Activated CD8-positive, alpha-beta memory T cell treated with anti-CD3 and anti-CD28 coated beads, Interleukin-2, amount 50 U/mL, for 1 hour (primary cell): ENCODE data around the gene DCXR.
A peak's percentile ranks its signal among the peaks of the same experiment; 100 is the strongest.

Experiments used
- DNase-seq: peaks from one replicate; pipeline ENCODE4 v3.0.0-alpha.2; 2020; ENCODE audit errors: extremely low read depth

DCXR gene

DNA sequence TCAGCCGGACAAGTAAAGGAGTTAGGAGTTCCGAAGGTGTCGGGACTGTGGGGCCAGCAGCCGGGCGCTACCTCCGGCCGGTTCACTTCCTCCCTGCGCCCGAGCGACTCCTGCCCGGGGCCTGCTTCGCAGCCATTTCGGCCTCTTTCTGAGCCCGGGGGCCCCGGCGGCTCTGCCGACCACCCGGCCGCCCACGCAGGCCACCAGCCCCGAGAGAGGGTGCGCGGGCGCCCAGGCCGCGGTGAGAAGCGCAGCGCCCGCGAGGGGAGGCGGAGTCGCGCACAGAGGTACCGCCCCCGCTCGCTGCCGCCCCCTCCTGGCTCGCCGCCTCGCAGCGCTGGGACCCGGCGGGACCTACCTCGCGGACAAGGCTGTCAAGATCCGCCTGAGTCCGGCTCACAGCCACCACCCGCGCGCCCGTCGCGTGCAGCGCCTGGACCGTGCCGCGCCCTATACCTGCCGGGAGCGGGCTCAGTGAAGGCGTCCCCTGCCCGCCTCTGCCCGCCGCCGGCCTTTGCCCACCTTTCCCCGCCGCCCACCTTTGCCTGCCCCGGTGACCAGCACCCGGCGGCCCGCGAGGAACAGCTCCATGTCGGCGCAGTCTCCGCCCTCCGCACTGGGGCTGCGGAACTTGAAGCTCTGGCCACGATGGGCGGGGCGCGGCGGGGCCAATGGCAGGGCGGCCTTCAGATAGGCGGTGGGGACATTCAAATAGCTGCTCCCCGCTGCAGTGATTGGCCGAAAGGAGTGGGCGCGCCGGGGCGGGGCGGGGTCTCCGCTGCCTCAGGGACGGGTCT is at the start of gene DCXR:
Gene DCXR, minus strand, starts transcription at position 606 of the 797 bp plus-strand sequence. Its CDS starts 15 bp downstream, at position 591.
- DNase-seq = peak; percentile 78

DNA sequence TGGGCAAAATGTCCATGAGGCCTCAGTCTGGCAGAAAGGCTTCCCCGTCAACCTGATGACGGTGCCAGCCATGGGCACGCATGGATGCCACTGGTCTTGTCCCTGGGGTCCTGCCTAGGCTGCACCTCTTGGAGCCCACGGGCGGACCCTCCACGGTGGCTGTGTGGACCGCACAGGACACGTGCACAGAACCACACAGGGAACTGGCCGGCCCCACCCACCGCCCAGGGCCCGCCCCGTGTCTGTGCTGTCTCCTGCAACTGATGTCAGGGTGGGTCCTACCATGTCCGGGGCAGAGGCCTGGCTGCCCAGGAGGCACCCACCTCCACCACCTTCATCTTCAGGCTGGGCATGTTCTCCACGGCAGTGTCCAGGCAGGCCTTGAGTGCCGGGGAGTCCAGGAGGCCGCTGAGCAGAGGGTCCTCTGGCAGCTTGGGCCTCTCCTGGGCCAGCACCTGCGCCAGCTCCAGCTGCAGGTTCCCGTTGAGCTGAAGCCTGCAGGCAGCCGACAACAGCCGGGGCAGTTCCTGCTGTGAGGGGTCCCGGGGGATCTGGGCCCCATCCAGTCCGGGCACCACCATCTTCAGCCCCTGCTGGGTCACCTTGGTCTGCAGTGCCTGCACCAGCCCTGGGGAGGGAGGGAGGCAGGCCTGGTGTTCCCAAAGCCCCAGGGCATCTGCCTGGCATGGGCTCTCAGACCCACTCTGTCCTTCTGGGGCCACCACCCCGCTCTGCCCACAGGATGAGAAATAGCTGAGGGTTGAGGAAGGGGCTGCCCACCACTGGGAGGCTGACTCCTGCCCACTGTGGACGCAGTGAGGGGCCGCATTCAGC is 48.7 kb upstream of the DCXR start:
- DNase-seq = no peak

DNA sequence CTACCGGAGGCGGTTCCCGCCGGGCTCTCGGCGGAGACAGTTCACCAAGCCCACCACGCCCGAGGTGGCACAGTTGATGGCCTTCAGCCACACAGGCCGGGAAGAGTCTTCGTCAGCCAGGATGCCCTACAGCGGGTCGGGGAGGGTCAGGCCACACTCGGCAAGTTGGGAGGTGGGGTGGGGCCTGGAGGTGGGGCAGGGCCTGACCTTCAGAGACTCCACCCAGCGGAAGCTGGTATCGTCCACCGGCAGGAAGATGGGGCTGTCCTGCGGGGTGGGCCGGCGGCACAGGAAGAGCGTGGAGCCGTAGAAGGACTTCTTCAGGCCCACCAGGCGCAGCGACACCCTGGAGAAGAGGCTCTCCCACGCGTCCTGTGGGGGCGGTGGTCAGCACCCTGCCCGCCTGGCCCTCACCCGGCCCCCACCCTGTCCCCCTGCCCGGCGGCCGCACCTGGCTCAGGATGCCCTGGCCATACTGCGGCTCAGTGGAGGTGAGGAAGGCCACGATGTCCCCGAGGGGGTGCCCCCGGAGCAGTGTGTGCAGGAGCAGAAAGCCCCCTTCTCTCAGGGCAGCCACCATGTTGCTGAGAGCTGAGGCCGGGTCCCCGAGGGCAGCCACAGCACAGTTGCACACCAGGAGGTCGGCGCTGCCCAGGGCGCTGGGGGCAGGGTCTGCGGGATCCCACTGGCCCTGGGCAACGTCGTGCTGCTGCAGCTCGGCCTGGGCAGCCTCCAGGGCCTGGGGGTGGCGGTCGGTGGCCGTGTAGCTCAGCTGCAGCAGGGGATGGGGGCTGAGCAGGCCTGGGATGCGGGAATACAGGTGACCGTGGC is 47.7 kb upstream of the DCXR start:
- no peak for DNase-seq

DNA sequence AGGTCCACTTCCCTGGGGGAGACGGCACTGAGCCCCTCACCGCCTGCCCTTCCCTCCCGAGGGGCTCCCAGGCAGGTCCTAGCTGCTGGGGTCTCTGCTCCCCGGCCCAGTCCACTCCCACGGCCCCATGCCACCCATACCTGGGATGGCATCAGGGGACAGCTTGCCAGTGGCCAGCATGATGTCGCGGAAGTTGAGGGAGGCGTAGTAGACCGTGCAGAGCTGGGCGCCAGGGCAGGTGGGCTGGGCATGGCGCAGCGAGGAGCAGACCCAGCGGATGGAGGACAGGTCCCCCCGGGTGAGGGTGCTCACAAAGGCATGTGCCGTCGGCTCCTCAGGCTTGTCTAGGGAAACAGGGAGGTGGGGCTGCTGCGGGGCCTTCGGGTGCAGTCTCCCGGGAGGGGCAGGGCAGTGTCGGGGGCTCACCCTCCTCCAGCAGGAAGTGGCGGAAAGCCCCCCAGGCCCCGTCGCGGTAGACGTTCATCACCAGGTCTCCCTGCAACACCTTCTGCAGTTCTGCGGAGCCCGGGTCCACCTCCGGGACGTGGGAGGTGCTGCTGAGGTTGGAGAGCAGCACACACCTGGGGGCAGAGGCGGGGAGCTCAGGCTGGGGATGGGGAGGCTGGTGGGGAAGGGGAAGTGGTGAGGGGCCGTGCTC is 47.0 kb upstream of the DCXR start:
- no peak for DNase-seq

DNA sequence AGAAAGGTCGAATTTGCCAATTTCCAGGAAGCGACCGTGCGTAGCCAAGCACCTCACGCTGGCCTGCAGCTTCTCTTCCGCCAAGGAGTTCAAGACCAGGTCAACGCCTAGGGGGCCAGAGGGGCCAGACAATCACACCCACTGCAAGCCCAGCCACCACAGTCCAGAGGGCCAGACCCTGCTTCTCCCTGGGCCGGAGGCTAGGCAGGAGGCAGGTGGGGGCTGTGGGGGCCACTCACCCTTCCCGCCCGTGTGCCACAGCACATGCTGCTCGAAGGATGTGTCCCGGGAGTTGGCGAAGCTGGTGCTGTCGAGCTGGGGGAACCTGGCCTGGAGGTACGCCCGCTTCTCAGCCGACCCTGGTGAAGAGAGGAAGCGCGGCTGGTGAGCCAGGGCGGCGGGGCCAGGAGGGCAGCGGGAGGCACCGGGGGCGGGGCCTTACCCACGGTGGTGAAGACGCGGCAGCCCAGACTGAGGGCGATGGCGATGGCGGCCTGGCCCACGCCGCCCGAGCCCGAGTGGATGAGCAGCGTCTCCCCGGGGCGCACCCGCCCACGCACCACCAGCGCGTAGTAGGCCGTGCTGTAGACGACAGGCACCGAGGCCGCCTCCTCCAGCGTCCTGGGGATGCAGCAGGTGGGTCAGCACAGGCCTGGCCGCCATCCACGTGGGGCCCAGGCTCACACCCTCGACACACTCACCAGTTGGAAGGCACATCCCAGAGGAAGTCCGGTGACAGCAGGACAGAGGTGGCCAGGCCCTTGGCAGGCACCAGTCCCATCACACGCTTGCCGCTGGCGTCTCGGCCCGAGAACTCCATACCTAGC is 46.2 kb upstream of the DCXR start:
- no peak for DNase-seq

DNA sequence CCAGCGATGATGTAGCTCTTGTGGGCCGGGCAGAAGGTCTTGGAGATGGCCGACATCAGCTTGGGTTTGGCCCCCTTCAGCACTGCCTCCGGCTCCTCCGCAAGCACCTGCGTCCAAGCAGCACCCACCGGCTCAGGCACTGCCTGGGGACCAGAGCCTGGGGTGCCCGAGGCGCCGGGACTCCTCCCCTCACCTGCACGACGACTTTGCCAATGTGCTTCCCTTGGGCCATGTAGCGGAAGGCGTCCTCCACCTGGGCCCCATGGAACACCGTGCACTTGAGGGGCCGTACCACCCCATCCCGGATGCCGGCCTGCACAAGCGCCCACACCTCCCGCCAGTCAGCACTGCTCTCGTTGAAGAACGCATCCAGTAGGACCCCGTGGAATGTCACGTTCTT is 45.5 kb upstream of the DCXR start:
- DNase-seq = no peak

DNA sequence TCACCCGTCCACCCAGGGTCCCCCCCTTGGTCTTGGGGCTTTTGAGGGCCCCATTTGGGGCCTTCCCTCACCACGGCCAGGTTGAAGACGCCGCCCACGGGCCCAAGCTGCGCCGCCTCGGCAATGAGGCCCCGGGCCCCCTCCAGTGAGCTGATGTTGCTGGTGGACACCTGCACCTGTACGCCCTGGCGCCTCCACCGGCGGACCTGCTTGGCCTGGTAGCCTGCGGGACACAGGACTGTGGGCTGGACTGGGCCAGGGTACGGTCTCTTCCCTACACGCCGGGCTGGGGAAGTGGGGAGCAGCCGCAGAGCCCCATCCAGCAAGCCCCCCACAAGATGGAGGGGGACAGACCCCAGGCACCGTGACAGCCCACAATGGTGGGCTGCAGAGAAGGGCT is 45.0 kb upstream of the DCXR start:
- no peak for DNase-seq

DNA sequence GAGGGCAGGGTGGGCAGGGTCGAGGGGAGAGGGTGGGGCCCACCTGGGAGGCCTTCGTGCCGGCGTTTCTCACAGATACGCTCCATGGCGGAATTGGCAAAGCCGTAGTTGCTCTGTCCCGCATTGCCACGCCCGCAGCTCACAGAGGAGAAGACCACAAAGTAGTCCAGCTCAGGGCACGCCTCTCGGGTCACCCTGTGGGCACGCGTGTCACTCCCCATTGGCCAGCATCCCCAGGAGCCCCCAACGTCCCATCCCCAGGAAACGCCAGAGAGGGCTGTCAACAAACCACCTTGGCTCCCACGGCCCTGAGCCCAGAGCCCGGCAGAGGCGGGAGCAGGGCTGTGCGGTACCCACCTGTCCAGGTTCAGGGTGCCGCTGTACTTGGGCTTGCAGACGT is 44.5 kb upstream of the DCXR start:
- DNase-seq = no peak

DNA sequence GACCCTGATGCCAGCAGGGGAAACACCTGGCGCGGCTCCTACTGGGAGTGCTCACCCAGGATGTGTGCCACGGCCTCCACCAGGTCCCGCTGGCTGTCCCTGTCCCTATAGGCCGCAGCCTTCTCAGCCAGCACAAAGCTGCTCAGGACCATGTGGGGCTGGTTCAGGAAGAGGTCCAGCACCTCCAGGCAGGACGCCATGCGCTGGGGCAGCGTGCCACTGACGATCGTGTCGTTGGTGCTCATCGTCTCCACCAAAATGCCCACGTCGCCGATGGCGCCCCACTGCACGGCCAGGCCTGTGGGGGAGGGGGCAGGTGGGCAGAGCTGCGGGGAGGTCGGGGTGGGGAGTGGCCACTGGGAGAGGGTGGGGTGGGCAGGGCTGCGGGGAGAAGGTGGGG is 44.0 kb upstream of the DCXR start:
- DNase-seq = no peak

DNA sequence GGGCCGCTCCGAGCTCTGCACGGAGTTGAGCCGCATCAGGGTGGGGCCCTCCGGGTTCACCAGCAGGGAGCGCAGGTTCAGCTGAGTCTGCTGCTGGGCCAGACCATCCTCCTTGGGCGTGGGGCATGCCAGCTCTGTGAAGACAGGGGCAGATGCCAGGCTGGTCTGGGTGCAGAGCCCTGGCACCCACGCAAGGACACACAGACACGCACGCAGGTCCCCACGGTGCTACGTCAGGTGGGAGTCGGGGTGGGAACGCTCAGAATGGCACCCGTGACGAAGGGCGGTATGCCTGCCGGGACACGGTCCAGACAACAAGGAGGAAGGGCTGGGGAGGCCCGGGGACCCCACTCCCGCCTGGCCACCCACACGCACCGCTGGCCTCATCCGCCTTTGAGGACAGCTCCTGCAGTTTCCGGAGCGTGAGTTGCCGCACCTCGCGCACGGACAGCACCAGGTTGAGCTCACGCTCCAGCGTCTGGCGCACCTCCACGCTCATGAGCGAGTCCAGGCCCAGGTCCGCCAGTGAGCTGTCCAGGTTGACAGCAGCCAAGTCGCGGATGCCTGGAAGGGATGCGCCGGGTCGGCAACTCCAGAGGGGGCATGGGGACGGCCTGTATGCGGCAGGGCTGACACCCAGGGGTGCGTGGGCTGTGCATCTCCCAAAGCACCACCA is 43.4 kb upstream of the DCXR start:
- DNase-seq = no peak

DNA sequence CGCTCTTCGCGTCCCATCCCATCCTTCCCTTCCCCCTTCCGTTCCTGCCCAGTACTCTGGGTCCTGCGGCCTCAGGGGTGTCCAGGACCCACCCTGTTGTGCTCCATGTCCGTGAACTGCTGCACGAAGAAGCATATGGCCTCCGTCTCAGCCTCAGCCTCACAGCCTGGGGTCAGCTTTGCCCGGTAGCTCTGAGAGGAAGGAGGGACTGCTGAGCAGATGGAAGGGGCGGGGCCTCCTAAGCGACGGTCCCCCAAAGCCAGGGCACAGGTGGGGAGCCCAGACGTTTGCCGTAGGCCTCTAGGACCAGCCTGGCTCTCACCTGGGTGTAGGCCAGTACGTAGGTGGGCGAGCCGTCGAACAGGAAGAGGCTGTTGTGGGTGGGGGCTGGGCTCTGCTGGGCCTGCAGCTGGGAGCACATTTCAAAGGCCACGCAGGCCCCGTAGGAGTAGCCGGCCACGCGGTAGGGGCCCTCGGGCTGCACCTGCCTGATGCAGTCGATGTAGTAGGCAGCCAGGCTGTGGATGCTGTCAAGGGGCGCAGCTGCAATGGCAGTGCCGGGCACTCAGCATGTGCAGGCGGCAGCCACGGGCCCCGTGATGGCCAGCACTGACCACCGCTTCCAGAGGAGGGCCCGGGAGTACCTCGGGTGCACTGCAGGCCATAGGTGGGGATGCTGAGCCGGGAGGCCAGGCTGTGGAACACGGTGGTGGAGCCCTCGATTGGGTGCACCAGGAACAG is 42.7 kb upstream of the DCXR start:
- DNase-seq = no peak

DNA sequence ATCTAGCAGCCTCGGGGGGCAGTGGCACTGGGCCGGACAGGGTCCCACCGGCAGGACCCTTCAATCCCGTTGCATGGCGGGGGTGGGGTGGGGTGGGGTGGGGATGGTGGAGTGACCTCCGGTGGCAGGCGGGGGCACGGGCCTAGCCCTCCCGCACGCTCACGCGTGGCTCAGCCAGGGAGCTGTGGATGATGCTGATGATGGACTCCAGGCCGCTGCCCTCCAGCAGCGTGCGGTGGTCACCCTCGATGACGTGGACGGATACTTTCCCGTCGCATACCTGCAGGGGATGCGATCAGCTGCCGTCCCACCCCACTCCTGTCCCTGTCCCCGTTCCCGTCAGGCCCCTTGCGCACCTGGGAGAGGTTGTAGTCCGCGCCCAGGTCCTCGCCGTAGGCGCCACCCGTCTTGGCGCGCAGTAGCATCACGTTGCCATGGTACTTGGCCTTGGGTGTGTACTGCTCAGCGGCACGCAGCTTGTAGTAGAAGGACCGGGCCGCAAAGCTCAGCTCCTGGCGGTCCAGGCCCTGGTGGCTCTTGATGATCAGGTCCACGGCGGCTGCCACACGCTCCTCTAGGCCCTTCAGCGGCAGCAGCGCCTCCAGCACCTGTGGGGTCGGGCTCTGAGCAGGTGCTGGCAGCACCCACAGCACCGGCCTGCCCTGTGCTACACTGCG is 41.6 kb upstream of the DCXR start:
- no peak for DNase-seq

DNA sequence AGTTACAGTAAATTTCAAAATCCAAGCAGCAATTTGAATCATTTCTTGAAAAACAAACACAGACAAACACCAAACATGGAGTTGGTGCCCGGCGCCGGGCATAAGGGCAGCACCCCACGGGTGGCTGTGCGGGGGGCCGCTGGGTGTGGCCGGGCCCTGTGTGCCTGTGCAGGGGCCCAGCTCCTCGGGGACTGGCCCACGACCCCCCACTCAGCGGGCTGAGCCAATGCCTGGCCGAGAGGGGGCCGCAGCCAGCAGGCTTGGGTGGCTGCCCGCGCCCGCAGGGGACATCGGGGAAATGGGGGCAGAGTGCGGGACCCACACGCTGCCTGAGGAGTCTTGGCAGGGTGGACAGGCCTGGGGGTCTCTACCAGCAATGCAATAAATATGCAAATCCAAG is 40.9 kb upstream of the DCXR start:
- DNase-seq = no peak

DNA sequence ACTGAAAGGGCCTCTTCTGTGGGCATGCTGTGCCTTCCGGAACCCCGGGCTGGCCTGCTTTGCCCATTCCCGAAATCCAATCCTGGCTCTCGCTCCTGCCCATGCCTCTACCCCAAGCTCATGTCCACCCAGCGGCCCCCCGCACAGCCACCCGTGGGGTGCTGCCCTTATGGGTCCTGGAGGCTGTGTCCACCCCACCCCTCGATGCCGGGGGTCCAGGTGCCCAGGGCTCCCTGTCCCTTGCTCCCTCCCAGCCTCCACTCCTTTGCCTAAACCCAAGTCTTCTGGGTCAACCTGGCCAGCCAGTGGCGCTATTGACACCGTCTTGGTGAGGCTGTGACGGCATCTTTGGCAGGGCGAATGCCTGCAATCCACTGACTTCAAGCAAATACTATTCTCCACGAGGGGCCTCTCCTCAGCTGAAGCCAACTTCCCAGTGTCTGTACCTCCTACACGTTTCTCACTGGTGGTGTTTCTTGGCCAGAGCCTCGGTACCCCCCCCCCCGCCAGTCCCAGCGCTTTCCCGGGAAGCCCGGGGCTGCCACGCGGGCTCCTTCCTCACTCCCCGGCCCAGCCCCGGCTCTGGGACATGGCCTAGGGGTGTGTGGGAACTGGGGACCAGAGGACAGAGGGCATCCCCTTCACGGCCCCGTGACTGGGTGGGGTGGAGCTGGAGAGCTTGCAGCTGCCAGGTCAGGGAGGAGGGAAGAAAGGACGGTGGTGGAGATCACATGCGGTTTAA is 40.3 kb upstream of the DCXR start:
- DNase-seq = no peak

DNA sequence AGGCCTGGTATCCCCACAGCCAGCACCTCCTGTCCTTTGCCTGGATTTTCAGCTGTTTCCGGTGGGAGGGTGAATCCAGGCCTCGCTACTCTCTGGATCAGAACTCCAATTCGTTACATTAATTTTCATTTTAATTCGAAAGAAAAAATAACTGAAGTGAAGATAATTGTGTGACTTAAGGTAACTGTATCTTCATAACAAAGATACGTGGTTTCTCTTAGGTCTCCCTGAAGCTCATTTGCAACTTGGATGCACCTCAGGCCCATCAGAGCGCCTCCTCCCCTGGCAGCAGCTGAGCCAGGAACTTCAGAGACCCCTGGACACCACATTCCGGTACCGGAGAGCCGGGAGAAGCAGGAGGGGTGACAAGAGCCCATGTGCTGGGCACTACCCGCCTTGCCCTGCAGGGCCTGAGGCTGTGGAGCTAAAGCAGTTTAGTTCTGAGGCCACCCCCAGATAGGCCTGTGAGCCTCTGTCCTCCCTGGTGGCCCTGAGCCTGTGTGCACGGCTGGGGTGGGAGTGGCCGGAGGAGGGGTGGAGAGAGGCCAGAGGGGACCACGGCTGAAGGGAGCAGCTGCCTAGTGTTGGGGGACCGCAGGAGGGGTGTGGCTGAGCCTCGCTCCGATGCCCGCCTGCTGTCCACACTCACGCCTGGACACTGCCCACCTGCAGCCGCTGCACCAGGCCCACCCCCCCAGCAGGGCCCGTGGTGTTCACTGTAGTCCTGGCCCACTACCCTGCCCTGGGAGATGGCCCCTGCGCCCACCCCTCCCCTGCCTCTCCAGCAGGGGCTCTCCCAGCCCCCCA is 39.5 kb upstream of the DCXR start:
- DNase-seq = no peak

DNA sequence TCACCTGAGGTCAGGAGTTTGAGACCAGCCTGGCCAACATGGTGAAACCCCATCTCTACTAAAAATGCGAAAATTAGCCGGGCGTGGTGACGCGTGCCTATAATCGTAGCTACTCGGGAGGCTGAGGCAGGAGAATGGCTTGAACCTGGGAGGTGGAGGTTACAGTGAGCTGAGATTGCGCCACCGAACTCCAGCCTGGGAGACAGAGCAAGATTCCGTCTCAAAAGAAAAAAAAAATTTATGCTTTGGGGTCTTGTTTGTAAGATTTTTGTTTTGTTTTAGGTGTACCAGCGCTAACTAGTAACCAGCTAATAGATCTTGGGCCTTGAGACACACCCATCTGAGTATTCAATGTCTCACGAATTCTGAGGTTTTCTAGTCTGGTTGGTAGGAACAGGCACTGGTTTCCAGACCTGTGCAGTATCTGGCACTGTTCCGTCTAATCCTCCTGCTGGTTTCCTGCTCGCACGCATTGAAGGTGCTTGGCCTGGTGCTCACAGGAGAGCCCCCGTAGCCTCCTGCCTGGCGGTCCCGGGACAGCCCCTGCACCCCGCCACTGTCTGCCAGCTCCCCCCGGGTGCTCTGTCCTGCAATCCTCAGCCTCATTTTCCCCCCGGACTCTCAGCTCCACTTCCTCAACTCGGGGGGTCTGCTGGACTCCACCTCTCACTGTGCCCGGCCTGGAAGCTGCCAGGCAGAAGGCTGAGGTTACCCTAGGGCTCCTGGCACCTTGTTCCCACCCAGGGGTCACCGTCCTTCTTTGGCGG is 38.7 kb upstream of the DCXR start:
- DNase-seq = no peak

DNA sequence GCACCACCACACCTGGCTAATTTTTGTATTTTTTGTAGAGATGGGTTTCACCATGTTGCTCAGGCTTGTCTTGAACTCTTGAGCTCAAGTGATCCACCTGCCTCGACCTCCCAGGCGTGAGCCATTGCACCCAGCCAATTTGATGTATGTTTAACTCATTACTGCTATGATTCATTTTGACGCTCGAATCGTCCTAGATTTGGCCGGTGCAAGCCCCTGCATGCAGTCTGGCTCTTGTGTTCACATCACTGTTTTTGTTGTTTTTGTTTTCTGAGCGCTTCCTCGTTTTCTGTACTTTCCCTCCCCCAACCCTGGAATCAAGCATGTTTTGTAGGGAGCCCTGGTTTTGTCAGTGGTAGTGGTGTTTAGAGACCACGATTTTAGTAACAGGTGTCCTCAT is 35.9 kb upstream of the DCXR start:
- DNase-seq = no peak
